ENCODE measurements around the gene CIBAR2.

CIBAR2 gene

GRCh38 chr16:85094176-85094805 is 18.0 kb downstream of the CIBAR2 start:
- TF ChIP-seq, protein P1, sequence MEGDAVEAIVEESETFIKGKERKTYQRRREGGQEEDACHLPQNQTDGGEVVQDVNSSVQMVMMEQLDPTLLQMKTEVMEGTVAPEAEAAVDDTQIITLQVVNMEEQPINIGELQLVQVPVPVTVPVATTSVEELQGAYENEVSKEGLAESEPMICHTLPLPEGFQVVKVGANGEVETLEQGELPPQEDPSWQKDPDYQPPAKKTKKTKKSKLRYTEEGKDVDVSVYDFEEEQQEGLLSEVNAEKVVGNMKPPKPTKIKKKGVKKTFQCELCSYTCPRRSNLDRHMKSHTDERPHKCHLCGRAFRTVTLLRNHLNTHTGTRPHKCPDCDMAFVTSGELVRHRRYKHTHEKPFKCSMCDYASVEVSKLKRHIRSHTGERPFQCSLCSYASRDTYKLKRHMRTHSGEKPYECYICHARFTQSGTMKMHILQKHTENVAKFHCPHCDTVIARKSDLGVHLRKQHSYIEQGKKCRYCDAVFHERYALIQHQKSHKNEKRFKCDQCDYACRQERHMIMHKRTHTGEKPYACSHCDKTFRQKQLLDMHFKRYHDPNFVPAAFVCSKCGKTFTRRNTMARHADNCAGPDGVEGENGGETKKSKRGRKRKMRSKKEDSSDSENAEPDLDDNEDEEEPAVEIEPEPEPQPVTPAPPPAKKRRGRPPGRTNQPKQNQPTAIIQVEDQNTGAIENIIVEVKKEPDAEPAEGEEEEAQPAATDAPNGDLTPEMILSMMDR (IDR thresholded peaks at IDR 0.05; ENCODE audit: low read depth, low read length) = no peak
- no peak overlapping the region for H3K4me3 ChIP-seq (ENCODE audit: low read depth, low read length)
- no peak for DNase-seq (ENCODE audit: low read depth, low spot score)
- in situ Hi-C loops (cut with HindIII; ENCODE audit: low sequenced_read_pairs) = no loop called here

DNA sequence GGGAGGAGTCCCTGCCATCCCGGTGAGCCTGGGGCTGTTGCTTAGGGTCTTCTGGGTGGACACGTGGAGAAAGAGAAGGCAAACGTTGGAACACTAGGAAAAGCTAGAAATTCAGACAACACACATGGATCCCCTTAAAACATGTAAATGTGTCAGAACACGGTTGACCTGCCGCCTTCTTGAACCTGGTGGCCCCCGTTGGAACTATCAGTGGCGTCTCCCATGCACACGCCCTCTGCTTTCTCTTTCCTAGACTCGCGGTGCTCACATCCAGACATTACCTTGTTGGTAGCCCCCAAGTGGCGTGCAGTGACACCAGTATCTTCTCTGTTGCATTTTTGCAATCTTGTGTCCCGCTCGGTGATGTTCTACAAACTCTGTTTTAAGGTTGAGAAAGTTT is 18.6 kb downstream of the CIBAR2 start:
- in situ Hi-C loops (cut with HindIII; ENCODE audit: low sequenced_read_pairs) = no loop called here
- TF ChIP-seq, protein P1 (IDR thresholded peaks at IDR 0.05; ENCODE audit: low read depth, low read length) = no peak
- no peak for DNase-seq (ENCODE audit: low read depth, low spot score)
- H3K4me3 ChIP-seq (ENCODE audit: low read depth, low read length) = no peak overlapping the region

DNA sequence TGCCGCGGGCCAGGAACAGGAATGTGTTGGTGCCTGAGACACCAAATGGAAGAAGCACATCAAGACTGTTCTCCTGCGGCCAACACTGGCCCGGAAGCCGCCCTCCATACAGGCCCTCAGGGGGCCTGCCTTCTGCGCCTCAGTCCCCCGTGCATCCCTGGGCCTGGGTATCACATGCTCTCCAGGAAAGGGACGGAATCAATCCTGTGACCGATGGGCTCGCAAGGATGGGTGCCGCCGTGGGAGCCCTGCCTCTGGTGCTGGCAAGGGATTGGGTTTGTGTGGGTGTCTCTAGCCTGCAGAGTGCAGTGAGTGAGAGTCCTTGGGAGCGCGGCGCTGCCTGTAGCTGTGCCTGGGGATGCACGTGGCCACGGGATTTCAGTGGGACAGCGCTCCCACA is 19.4 kb downstream of the CIBAR2 start:
- TF ChIP-seq, protein P1 (IDR thresholded peaks at IDR 0.05; ENCODE audit: low read depth, low read length) = no peak
- in situ Hi-C loops (cut with HindIII; ENCODE audit: low sequenced_read_pairs) = no loop called here
- no peak overlapping the region for H3K4me3 ChIP-seq (ENCODE audit: low read depth, low read length)
- no peak for DNase-seq (ENCODE audit: low read depth, low spot score)

DNA sequence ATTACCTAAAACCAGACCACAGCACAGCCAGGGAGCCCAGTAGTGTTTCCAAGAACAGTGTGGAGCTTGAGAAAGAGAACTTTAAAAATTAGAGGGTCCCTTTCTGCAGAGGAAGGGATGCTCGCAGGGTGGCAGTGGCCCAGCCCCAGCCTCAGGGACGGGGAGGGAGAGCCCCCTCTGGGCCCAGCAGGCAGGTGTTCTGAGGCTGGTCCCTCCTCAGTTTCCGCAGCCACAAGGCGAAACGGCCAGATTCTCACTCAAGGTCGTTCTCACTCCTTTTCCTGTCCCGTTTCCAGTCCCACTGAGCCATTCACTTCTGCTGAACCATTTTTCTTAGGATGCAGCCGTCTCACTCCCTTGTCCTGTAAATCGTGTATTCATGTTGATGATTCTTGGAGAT is 20.0 kb downstream of the CIBAR2 start:
- in situ Hi-C loops (cut with HindIII; ENCODE audit: low sequenced_read_pairs) = no loop called here
- TF ChIP-seq, protein P1 (IDR thresholded peaks at IDR 0.05; ENCODE audit: low read depth, low read length) = no peak
- DNase-seq (ENCODE audit: low read depth, low spot score) = no peak
- H3K4me3 ChIP-seq (ENCODE audit: low read depth, low read length) = no peak overlapping the region

- no peak for DNase-seq (ENCODE audit: low read depth, low spot score)
- TF ChIP-seq, protein P1 (IDR thresholded peaks at IDR 0.05; ENCODE audit: low read depth, low read length) = no peak
- in situ Hi-C loops (cut with HindIII; ENCODE audit: low sequenced_read_pairs) = no loop called here
- H3K4me3 ChIP-seq (ENCODE audit: low read depth, low read length) = no peak overlapping the region
Measured at GRCh38 chr16:85091522-85091910, 20.8 kb downstream of the CIBAR2 start.

GRCh38 chr16:85090873-85091521 is 21.3 kb downstream of the CIBAR2 start:
- DNase-seq (ENCODE audit: low read depth, low spot score) = no peak
- in situ Hi-C loops (cut with HindIII; ENCODE audit: low sequenced_read_pairs) = no loop called here
- TF ChIP-seq, protein P1 (IDR thresholded peaks at IDR 0.05; ENCODE audit: low read depth, low read length) = no peak
- no peak overlapping the region for H3K4me3 ChIP-seq (ENCODE audit: low read depth, low read length)
